OCI-LY7 (cell line): ENCODE data around the gene RAB20. TPM values are rescaled to one million over a fixed set of nuclear protein-coding genes. Genes with fewer than 3 reads are reported as not detected.

ENCODE experiments used
- BruUV-seq: library from RNA; stranded (reverse); fragments of 400-500 nt; replicated peaks from 2 replicates; lab custom pipeline; 2021; lab: Mats Ljungman, UMichigan
- CTCF ChIA-PET: fragments of 300-600 bp; sonication (Branson Sonifier 250); formaldehyde crosslinking; loops from one replicate; lab custom pipeline; 2022; ENCODE audit warnings: antibody characterized with exemption; ENCODE audit not compliant: unreplicated experiment; lab: Charles Lee
- POLR2A ChIA-PET: fragments of 300-600 bp; sonication (Branson Sonifier 250); formaldehyde crosslinking; loops from one replicate; lab custom pipeline; 2022; ENCODE audit warnings: antibody characterized with exemption; lab: Charles Lee
- DNase-seq: peaks from one replicate; pipeline ENCODE4 v3.0.0-alpha.2; 2015; ENCODE audit warnings: low spot score
- H2AFZ ChIP-seq: fragments of 200-600 bp; sonication (generic), shearing (Covaris generic); 2 replicates; pipeline ENCODE4 v1.6.1; 2014; ENCODE audit warnings: mild to moderate bottlenecking, antibody characterized with exemption, low read length, moderate library complexity
- H3K27ac ChIP-seq: fragments of 200-600 bp; sonication (generic); 2 replicates; pipeline ENCODE4 v1.5.1; 2014; ENCODE audit warnings: mixed run types, low read depth, mild to moderate bottlenecking, moderate library complexity, low read length, inconsistent platforms; ENCODE audit not compliant: poor library complexity, severe bottlenecking
- H3K36me3 ChIP-seq: fragments of 200-600 bp; sonication (generic); 2 replicates; pipeline ENCODE4 v1.6.1; 2014; ENCODE audit warnings: mild to moderate bottlenecking, antibody characterized with exemption, low read length, moderate library complexity, mixed read lengths; ENCODE audit not compliant: insufficient read depth
- H3K4me1 ChIP-seq: fragments of 200-600 bp; sonication (generic); 2 replicates; pipeline ENCODE4 v1.5.1; 2014; ENCODE audit warnings: mild to moderate bottlenecking, low read length; ENCODE audit not compliant: insufficient read depth, poor library complexity, severe bottlenecking
- H3K4me2 ChIP-seq: fragments of 200-600 bp; sonication (generic); 2 replicates; pipeline ENCODE4 v1.6.1; 2014; ENCODE audit warnings: mild to moderate bottlenecking, low read length
- H3K4me3 ChIP-seq: fragments of 200-600 bp; sonication (generic); 2 replicates; pipeline ENCODE4 v1.5.1; 2014; ENCODE audit warnings: mild to moderate bottlenecking, low read depth, low read length; ENCODE audit not compliant: poor library complexity, severe bottlenecking
- H3K79me2 ChIP-seq: fragments of 200-600 bp; sonication (generic); 2 replicates; pipeline ENCODE4 v1.6.1; 2016; ENCODE audit warnings: low read depth, mild to moderate bottlenecking, low read length, moderate library complexity, mixed read lengths; ENCODE audit not compliant: insufficient read depth
- H3K9me2 ChIP-seq: fragments of 200-600 bp; sonication (generic); 2 replicates; pipeline ENCODE4 v1.6.1; 2016; ENCODE audit warnings: mild to moderate bottlenecking, low read length, mixed read lengths; ENCODE audit not compliant: insufficient read depth
- H3K9me3 ChIP-seq: fragments of 200-600 bp; sonication (generic); 2 replicates; pipeline ENCODE4 v1.6.1; 2014; ENCODE audit warnings: mild to moderate bottlenecking, mixed run types, low read length, mixed read lengths
- H4K20me1 ChIP-seq: fragments of 200-600 bp; sonication (generic); 2 replicates; pipeline ENCODE4 v1.6.1; 2014; ENCODE audit warnings: mild to moderate bottlenecking, antibody characterized with exemption, low read length, moderate library complexity, mixed read lengths; ENCODE audit not compliant: insufficient read depth
- CTCF ChIP-seq: fragments of 200-600 bp; sonication (generic); conservative IDR thresholded peaks from 2 replicates; pipeline ENCODE4 v1.5.1; 2014; ENCODE audit warnings: mild to moderate bottlenecking, antibody characterized with exemption, low read length, moderate library complexity, mixed read lengths
- EZH2phosphoT487 ChIP-seq: fragments of 200-600 bp; sonication (generic); IDR thresholded peaks from 2 replicates; pipeline ENCODE4 v1.6.1; 2018; ENCODE audit warnings: low read depth, borderline replicate concordance, mild to moderate bottlenecking, mixed run types, antibody characterized with exemption, low read length, moderate library complexity, mixed read lengths
- intact Hi-C: fragments of 100-400 bp; cut with micrococcal nuclease; formaldehyde crosslinking; loops from one replicate; pipeline ENCODE4 v1.10.0; 2022; ENCODE audit not compliant: unreplicated experiment
- total RNA-seq, 2 experiments: library from RNA; depleted of rRNA in 1 of 2; stranded (reverse); fragments of >200 nt in 1 of 2; shearing (Covaris generic) in 1 of 2; gene quantifications; 2 replicates each; pipeline ENCODE4 v1.2.3, GENCODE V29; 2014 to 2022

Gene RAB20
- total RNA-seq, 2 experiments from 2014 or later: not detected

GRCh38 chr13:110486061-110486715 lies 75.3 kb downstream of the RAB20 start:
- H3K4me2 ChIP-seq: no peak overlapping the region
- POLR2A ChIA-PET: no interaction called here
- CTCF ChIA-PET: no interaction called here

GRCh38 chr13:110485604-110486003 lies 75.9 kb downstream of the RAB20 start:
- H3K27ac ChIP-seq: no peak overlapping the region
- intact Hi-C loops: no loop called here
- no TSS peak for BruUV-seq
- no peak for DNase-seq
- no peak overlapping the region for H3K4me2 ChIP-seq
- H3K9me3 ChIP-seq: no peaks in the 10 kb centered on the region
- ChIA-PET CTCF (no interaction called here), POLR2A (no interaction called here)
- H3K4me1 ChIP-seq: no peaks in the 10 kb centered on the region
- H3K4me3 ChIP-seq: no peak overlapping the region
- no peaks in the 10 kb centered on the region for H3K36me3 ChIP-seq
- TF ChIP-seq EZH2phosphoT487 (no peak), CTCF (no peak)
- H3K9me2 ChIP-seq: no peaks in the 10 kb centered on the region
- no peak overlapping the region for H2AFZ ChIP-seq
- H3K79me2 ChIP-seq: no peaks in the 10 kb centered on the region
- no peaks in the 10 kb centered on the region for H4K20me1 ChIP-seq

More at GRCh38 chr13:110486061-110486715, 75.3 kb downstream of the RAB20 start:
- Histone ChIP-seq H4K20me1 (no peaks in the 10 kb centered on the region), H3K9me2 (no peaks in the 10 kb centered on the region), H2AFZ (no peak overlapping the region), H3K79me2 (no peaks in the 10 kb centered on the region), H3K27ac (no peak overlapping the region), H3K4me1 (no peaks in the 10 kb centered on the region), H3K9me3 (no peaks in the 10 kb centered on the region), H3K36me3 (no peaks in the 10 kb centered on the region), H3K4me3 (no peak overlapping the region)
- no peak for TF ChIP-seq CTCF
- no peak for TF ChIP-seq EZH2phosphoT487
- intact Hi-C loops: no loop called here
- DNase-seq: no peak
- no TSS peak for BruUV-seq

DNA sequence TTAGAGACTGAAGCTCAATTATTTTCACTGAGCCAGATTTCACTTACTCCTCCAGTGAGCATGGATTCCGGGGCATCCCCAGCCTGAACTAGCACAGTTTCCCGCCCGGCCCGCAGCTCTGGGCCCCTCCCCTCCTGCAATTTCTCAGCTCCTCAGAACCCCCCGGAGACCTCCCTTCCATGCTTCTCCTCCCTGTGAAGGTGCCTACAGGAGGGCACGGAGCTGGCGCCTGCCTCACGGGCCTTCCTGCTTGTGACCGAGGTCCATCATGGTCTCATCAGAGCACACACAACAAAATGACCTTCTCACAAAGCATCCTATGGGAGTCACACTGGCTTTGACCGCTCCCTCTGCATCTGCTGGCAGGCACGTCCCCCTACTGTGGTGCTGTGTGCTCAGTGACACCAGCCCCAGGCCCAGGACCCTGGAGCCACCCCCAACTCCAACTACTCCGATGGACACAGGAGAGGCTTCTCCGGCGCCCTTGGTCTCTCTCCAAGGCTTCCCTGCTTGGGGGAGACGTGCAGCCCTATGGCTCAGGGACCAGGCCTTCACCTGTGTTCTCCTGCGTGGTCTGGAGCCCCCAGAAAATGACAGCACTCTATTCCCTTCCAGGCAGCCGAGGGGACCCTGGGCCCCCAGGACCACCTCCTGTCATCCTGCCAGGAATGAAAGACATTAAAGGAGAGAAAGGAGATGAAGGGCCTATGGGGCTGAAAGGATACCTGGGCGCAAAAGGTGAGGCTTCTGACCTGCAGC lies 77.1 kb downstream of the RAB20 start:
- no peak for TF ChIP-seq EZH2phosphoT487
- no peak for TF ChIP-seq CTCF
- no peak overlapping the region for H2AFZ ChIP-seq
- intact Hi-C loops: no loop called here
- no peaks in the 10 kb centered on the region for H3K36me3 ChIP-seq
- H3K4me3 ChIP-seq: no peak overlapping the region
- no peak overlapping the region for H3K27ac ChIP-seq
- no peaks in the 10 kb centered on the region for H3K9me3 ChIP-seq
- CTCF ChIA-PET: no interaction called here
- H3K4me2 ChIP-seq: no peak overlapping the region
- no peaks in the 10 kb centered on the region for H4K20me1 ChIP-seq
- no TSS peak for BruUV-seq
- POLR2A ChIA-PET: no interaction called here
- no peaks in the 10 kb centered on the region for H3K4me1 ChIP-seq
- DNase-seq: no peak
- no peaks in the 10 kb centered on the region for H3K9me2 ChIP-seq
- no peaks in the 10 kb centered on the region for H3K79me2 ChIP-seq
